GM10266 (cell line): ENCODE data around the gene TPMT.

Experiments used
- DNase-seq: peaks from one replicate; pipeline ENCODE4 v3.0.0; 2012; ENCODE audit errors: extremely low spot score
- TF ChIP-seq, protein P1 (sequence below): IDR thresholded peaks from 2 replicates; pipeline ENCODE4 v1.5.1; 2012; ENCODE audit warnings: mild to moderate bottlenecking, low read depth; ENCODE audit not compliant: control insufficient read depth, insufficient read depth; ENCODE audit errors: missing control alignments

The TPMT gene

DNA sequence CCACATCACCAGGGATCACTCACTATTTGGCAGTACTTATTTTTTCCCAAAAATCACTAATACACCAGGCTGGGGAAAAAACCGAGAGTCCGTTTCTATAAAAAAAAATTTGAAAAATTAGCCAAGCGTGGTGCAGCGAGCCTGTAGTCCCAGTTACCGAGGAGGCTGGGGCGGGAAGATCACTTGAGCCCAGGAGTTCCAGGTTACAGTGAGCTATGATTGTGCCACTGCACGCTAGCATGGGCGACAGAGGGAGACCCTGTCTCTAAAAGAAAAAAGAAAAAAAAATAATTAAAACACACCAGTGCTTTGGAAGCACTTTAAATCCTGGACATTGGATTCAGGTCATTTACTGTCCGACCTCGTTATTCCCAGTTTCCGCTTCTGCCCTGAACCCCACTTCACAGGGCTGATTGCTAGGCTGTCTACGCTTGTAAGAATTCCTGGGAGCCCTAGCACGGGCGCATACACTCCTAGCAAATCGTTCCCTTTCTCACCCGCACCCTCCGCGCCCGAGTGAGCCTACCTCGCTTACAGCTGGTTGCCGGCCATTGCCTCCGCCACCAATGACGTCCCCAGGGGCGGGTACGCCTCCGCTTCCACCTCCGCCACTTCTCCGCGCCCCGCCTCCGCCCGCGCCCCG lies at the start of gene TPMT:
Gene TPMT, minus strand, starts transcription at position 571 of the 643 bp plus-strand sequence. CDS start 5,950 bp downstream, outside the sequence.
- no peak for DNase-seq
- TF ChIP-seq, protein P1, sequence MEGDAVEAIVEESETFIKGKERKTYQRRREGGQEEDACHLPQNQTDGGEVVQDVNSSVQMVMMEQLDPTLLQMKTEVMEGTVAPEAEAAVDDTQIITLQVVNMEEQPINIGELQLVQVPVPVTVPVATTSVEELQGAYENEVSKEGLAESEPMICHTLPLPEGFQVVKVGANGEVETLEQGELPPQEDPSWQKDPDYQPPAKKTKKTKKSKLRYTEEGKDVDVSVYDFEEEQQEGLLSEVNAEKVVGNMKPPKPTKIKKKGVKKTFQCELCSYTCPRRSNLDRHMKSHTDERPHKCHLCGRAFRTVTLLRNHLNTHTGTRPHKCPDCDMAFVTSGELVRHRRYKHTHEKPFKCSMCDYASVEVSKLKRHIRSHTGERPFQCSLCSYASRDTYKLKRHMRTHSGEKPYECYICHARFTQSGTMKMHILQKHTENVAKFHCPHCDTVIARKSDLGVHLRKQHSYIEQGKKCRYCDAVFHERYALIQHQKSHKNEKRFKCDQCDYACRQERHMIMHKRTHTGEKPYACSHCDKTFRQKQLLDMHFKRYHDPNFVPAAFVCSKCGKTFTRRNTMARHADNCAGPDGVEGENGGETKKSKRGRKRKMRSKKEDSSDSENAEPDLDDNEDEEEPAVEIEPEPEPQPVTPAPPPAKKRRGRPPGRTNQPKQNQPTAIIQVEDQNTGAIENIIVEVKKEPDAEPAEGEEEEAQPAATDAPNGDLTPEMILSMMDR, result no peak

DNA sequence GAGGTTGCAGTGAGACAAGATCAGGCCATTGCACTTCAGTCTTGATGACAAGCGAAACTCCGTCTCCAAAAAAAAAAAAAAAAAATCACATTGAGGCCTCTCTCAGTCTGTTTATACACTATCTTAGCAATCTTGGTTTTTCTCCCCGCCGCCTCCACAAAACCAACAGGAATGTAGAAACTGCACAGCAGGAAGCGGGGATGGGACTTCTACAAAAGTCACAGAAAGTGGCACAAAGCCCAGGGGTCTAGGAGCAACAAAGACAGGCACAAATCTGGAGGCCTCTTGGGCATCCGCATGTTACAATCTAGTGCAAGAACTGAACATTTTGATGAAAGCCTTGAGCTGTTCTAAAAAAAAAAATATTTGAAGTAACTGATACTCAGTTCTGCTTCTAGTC lies 48.9 kb upstream of the TPMT start:
- no peak for DNase-seq
- TF ChIP-seq, protein P1, result no peak

DNA sequence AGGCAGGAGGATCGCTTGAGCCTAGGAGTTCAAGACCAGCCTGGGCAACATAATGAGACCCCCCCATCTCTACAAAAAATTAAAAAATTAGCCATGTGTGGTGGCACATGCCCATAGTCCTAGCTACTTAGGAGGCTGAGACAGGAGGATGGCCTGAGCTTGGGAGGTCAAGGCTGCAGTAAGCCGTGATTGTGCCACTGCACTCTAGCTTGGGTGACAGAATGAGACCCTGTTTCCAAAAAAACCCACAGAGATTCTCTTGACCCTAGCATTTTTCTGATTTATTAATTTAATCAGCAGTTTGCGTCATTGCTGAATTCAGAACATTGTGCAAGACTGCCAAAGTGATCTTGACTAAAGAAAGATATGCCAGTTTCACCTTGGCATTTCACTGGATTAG lies 37.1 kb upstream of the TPMT start:
- TF ChIP-seq, protein P1, result no peak
- DNase-seq, result no peak

DNA sequence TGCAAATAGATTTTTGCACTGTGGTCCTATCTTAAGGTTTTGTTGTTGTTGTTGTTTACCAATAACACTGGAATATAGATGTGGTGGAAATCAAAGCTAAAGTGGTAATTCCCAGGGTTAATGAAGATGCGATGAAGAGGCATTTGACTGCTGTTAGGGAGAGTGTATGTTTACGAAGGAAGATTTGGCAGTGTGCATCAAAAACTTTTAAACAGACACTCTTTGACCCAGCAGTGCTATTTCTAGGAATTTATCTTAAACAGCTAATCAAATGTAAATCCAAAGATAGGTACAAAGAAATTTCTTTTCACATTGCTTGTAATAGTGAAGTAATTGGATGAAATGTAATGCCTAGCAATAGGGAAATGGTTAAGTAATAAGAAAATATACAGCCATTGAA lies 34.3 kb upstream of the TPMT start:
- DNase-seq, result no peak
- TF ChIP-seq, protein P1, result no peak

DNA sequence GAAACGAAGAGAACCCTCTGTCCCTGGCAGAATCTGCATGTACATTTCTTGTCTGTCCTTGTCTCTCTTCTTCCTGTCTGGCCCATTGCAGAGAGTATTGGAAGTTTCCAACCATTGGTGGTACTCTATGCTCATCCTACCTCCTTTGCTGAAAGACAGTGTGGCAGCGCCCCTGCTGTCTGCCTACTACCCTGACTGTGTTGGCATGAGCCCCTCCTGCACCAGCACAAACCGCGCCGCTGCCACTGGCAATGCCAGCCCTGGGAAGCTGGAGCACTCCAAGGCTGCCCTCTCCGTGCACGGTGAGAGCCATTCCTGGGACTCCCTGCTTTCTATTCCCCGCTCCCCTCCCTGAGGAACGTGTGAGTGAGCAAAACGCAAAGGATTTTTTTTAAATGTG lies 32.8 kb upstream of the TPMT start:
- DNase-seq, result no peak
- TF ChIP-seq, protein P1, result no peak

DNA sequence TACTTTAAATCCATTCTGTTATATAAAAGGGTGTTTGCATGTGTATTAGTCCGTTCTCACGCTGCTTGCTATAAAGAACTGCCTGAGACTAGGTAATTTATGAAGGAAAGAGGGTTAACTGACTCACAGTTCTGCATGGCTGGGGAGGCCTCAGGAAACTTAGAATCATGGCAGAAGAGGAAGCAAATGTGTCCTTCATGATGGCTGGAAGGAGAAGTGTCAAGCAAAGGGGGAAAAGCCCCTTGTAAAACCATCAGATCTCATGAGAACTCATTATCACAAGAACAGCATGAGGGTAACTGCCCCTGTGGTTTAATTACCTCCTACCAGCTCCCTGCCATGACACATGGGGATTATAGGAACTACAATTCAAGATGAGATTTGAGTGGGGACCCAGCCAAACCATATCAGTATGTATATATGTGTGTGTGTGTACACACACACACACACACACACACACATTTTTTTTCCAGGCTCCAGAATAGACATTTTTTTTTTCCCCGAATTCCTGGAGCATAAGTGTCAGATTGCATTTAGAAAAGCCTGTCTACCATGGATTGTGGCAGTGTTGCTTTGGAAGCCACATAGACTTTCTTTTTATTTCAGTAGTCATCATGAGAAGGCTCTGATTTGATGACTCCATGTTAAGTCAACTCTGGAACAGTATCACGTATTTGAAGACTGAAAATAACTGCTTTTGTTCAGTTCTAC lies 31.8 kb upstream of the TPMT start:
- DNase-seq, result no peak
- TF ChIP-seq, protein P1, result no peak

DNA sequence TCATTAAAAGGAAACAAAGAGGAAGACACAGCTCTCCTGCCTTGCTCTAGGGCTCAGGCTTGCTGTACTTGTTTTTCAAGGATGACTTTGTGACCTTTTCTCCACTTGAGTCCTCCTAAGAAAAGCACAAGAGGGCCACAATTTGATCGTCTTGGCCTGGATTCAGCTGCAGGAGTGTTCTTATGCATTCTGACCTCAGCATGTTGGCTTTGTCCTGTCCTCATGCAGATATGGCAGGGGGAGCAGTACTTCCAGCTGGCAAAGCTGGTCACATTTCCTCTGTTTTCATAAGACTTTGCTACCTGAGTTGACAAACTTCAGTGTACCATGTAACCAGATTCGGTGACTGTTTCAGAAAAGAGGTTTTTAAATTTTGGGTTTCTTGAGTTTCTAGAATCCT lies 31.2 kb upstream of the TPMT start:
- TF ChIP-seq, protein P1, result no peak
- no peak for DNase-seq
